GM13977 (cell line): ENCODE data around the gene OSBP2.
"Not testable (repeated sequence)": the region's sequence is repeated elsewhere in the genome, so short reads cannot be mapped to it uniquely, and the experiment has no call there.

Experiments used
- DNase-seq: peaks from one replicate; pipeline ENCODE4 v3.0.0; 2012; ENCODE audit warnings: low spot score
- CTCF ChIP-seq: IDR thresholded peaks from 2 replicates; pipeline ENCODE4 v1.5.1; 2012; ENCODE audit warnings: mild to moderate bottlenecking, control low read depth; ENCODE audit not compliant: insufficient read depth; ENCODE audit errors: extremely low read depth, missing control alignments
- in situ Hi-C: fragments of 300-500 bp; cut with MboI; formaldehyde crosslinking; loops from one replicate; pipeline ENCODE4 v1.12.0; 2022; ENCODE audit warnings: low sequenced_read_pairs, low pct_unique_long_range_greater_than_20kb, mixed read lengths, inconsistent platforms; ENCODE audit not compliant: unreplicated experiment

OSBP2 gene

DNA sequence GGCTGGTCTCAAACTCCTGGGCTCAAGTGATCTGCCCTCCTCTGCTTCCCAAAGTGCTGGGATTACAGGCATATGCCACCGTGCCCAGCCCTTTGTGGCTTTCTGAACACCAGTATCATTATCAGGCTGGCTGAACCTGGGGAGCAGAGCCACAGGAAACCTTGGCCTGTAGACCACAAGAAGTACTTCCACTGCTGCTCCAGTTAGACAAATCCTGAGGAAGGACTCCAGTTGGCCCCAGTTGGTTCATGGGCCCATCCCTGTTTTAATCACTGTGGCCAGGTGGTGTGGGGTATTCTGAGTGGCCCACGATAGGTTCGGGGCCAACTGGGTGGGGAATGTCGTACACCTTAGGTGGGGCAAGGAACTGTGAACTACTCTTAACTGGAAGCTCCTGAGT is 21.5 kb upstream of the OSBP2 start:
- DNase-seq, result no peak
- in situ Hi-C loops, result no loop called here
- TF ChIP-seq CTCF, result no peak

GRCh38 chr22:30674482-30674881 is 20.2 kb upstream of the OSBP2 start:
- no peak for TF ChIP-seq CTCF
- in situ Hi-C loops, result no loop called here

GRCh38 chr22:30675436-30675835 is 19.2 kb upstream of the OSBP2 start:
- in situ Hi-C loops, result no loop called here
- DNase-seq, result no peak

More at GRCh38 chr22:30674482-30674881, 20.2 kb upstream of the OSBP2 start:
- DNase-seq, result no peak

DNA sequence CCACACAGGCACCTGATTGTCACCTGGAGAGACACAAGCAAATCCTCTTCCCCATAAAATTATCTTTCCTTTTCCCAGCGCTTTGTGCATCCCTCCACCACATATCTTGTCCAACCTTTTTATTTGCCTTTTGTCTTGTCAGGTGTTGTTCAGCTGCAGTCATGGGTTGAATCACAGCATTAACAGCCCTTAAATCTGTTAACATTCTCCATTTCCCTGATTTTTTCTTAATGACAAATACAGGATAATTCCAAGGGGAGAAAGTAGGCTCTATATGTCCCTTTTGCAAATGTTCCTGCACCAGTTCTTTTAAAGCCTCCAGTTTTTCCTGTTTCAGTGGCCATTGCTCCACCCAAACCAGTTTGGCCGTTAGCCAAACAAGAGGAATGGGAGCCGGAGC is 18.1 kb upstream of the OSBP2 start:
- in situ Hi-C loops, DNase-seq: not testable (repeated sequence)

More at GRCh38 chr22:30675436-30675835, 19.2 kb upstream of the OSBP2 start:
- TF ChIP-seq CTCF, result no peak

- in situ Hi-C loops, DNase-seq: not testable (repeated sequence)
These were observed 14.6 kb upstream of the OSBP2 start for GRCh38 chr22:30679895-30680690.

DNA sequence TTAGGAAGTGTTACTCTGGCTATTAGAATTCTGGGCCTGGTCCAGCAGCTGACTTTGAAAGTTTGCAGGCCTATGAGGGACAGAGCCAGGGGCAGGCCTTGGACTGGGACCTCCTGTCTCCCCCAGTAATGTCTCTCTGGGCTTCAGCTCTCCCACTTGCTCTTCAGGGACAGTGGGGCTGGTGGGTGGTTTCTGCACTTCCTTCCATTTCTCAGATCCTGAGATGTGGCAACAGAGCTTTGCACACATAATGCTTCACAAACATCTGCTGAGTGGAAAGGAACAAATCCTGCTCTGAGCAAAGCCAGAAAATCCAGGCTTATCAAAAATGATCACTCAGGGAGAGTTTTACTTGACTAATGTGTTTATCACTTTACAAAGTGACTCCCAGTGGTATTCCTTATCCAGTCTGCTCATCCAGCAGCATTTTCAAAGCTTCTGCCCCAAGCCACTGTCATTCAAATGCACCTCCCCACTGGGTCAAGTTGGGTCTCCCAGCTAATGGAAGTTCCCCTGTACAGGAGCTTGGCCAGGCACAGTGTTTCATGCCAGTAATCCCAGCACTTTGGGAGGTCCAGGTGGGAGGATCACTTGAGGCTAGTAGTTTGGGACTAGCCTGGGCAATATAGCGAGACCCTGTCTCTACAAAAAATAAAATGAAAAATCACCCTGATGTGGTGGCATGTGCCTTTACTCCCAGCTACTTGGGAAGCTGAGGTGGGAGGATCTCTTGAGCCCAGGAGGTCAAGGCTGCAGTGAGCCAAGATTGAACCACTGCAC is 13.5 kb upstream of the OSBP2 start:
- no peak for TF ChIP-seq CTCF
- no peak for DNase-seq
- in situ Hi-C loops, result no loop called here

- DNase-seq, result no peak
- in situ Hi-C loops, result no loop called here
- TF ChIP-seq CTCF, result no peak
These were observed 12.8 kb upstream of the OSBP2 start for GRCh38 chr22:30681831-30682230.
